WI38 (cell line): Measurements from ENCODE around the gene MCL1.
A peak's percentile ranks its signal among the peaks of the same experiment; 100 is the strongest.

Experiments used
- H3K4me3 ChIP-seq: 2 replicates; pipeline ENCODE4 v1.5.1; 2011; ENCODE audit warnings: low read depth, mild to moderate bottlenecking, control low read depth, low read length
- CTCF ChIP-seq: IDR thresholded peaks from 2 replicates; pipeline ENCODE4 v1.5.1; 2012; ENCODE audit warnings: low read depth, mild to moderate bottlenecking, control low read depth, low read length

MCL1 gene

GRCh38 chr1:150564051-150564991 lies 15.1 kb downstream of the MCL1 start:
- no peak overlapping the region for H3K4me3 ChIP-seq

GRCh38 chr1:150563340-150564038 lies 15.9 kb downstream of the MCL1 start:
- no peak for TF ChIP-seq CTCF
- no peak overlapping the region for H3K4me3 ChIP-seq

More at GRCh38 chr1:150564051-150564991, 15.1 kb downstream of the MCL1 start:
- TF ChIP-seq CTCF: no peak

DNA sequence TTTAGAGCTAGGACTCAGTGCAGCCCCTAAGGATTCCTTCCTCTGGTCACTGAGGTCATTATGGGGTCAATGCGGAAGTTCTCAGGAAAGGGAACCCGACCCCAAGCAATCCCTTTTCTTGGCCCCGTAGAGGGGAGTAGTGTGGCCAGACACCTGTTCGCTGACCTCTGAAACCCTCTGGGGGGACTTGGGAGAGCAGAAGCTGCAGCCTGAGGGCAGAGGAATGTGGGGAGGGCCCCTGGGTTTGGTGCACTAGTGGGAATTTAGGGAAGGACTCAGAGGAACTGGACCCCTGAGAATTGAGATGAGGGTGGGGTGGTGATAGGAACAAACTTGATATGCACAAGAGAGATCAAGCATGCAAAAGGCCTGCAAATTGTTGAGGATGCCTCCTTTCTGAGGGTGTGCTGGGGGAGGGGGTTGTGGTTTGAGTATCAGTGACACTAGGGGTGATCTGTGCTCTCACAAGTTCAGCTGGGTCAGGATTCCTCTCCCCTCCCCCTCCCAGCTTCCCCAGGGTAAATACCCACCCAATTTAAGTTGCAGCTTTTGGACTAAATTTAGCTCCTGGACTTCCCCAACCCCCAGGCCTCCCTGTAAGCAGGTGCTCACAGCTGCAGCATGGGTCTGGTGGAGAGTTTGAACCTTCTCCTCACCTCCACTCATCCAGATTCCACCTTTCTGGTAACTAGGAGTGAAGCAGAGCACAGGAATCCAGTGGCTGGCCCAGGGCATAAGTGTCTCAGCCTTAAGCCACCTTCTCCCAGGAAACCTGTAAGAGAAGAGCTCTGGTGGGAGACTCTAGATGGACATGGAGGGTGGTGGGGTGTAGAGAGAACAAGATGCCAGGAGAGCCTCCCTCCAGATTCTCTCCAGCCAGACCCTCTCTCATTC lies 16.7 kb downstream of the MCL1 start:
- peak overlapping the region; percentile 65 for H3K4me3 ChIP-seq

DNA sequence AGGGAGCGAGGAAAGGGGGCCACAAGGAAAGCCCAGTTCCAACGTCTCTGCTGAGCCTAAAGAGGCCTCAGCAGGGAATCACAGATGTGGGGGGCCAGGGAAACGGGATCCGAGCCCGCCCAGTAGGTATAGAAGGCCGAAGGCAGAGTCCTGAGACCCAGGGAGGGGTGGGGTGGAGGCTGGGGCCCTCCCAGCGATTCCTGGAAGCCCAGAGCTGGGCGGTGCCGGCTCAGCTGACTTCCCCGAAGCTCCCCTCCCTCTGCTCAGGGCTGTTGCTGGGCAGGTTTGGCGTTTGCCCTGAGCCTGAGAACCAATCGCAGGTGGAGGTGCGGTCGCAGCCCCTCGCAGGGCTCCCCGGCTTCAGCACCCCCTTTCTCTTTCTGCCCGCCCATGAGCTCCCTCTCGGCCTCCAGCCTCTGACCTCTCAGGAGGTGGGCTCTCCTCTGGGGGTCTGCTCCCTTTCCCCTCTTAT lies 17.4 kb downstream of the MCL1 start:
- H3K4me3 ChIP-seq: peak overlapping the region; percentile 65
- TF ChIP-seq CTCF: no peak

More for the DNA sequence above, 16.7 kb downstream of the MCL1 start:
- no peak for TF ChIP-seq CTCF

GRCh38 chr1:150561254-150561973 lies 18.0 kb downstream of the MCL1 start:
- peak overlapping the region; percentile 65 for H3K4me3 ChIP-seq
- TF ChIP-seq CTCF: no peak

GRCh38 chr1:150560576-150561253 lies 18.7 kb downstream of the MCL1 start:
- peak overlapping the region; percentile 65 for H3K4me3 ChIP-seq
- TF ChIP-seq CTCF: peak; percentile 78
